Effector CD8-positive, alpha-beta T cell (primary cell): ENCODE measurements around the gene A3GALT2.
"Not testable (repeated sequence)": the region's sequence is repeated elsewhere in the genome, so short reads cannot be mapped to it uniquely, and the experiment has no call there.

Experiments
- DNase-seq: peaks from one replicate; lab custom pipeline; 2025; lab: John Stamatoyannopoulos, UW

A3GALT2 gene

DNA sequence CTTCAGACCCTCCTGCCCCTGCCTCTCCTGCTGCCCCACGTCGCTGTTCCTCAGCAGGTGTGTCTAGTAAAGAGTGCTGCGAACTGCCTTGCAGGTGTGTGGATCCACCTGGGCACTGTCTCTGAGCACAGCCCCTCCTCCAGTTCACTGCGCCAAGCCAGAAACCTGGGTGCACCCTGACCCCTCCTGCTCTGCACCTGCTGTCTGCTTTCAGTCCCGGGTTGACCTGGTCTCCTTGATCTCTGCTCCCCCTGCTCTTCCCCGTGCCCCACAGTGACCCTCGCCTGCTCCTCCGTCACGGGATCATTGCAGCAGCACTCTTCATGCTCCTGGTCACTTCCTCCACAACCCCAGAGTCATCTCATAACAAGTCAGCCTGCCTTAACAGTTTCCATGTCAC, 6.5 kb downstream of the A3GALT2 start:
- DNase-seq: no peak

DNA sequence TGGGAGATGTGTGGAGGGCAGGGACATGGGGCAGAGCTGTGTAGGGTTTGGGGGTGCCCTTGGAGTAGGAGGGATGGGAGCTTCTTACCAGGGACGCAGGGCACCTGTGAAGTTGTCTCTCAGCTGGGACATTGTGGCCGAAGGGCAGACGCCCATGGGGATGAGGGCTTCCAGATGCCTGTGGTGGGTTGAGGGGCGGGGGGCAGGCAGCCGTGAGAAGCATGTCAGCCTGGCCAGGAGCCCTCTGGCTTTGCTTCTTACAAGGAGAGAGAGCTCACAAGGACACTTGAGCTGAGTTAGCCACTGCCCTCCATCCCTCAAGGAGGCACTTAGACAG, 8.5 kb downstream of the A3GALT2 start:
- DNase-seq: no peak

GRCh38 chr1:33311706-33312412, 9.0 kb downstream of the A3GALT2 start:
- DNase-seq: no peak

DNA sequence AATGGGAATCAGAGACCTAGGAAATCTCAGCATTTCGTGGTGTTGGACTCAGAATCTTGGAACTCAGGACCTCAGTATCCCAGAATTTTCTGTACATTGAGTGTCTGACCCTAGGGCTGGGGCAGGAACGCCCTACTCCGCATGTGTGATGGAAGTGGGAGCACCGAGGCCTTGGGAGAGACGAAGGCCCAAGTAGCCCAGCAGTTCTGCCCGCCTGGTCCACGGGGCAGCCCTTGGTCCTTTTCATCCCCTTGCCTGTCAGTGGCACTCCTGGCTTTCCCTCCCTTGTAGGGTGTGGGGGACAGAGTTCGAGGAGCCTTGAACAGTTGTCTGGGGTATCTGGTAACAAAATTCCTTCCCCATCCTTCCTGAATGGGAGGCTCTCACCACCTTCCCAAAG, 10.2 kb downstream of the A3GALT2 start:
- DNase-seq: no peak

- not testable (repeated sequence) for DNase-seq
Measured at GRCh38 chr1:33309351-33309750, 11.5 kb downstream of the A3GALT2 start.

DNA sequence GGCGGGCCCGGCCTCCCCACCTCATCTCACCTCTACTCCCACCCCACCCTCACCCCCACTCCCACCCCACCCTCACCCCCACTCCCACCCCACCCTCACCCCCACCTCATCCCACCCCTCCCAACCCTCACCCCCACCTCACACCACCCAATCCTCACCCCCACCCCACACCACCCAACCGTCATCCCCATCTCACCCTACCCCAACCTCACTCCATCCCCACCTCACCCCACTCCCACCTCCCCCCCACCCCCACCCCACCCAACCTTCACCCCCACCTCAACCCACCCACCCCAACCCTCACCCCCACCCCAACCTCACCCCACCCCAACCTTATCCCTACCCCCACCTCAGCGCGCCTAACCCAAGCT, 13.4 kb downstream of the A3GALT2 start:
- DNase-seq: no peak

DNA sequence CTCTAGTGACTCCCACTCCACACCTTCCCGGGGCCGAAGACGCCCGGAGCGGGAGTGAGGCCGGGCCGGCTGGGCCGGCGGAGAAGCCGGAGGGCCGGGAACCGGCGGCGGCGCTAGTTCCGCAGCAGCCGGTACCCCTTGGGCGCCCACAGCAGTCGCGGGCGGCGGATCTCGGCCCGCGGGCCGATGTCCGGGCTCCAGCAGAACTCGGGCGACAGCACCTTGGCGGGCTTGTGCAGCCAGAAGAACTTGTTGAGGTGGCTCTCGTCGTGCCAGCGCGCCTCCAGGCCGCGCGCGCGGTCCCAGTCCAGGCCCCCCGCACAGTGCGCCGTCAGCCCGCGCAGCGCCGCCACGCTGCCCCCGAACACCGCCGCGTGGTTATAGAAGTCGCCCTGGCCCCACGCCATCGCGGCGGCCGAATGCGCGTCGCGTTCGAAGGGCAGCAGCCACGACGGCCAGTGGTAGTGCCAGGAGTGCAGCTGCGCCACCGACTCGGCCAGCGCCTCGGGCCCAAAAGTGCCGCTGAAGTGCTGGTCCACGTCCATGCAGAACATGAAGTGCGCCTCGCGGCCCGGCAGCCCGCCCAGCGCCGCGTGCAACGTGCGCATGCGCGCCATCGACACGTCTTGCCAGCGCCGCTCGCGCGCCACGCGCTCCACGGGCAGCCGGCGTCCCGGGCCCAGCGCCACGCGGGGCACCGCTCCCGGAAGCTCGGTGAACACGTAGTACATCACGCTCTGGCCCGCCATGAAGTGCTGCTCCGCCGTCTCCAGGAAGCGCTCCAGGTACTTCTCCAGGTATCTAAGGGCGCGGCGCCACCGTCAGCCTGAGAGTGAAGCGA, 14.0 kb downstream of the A3GALT2 start:
- DNase-seq: no peak

DNA sequence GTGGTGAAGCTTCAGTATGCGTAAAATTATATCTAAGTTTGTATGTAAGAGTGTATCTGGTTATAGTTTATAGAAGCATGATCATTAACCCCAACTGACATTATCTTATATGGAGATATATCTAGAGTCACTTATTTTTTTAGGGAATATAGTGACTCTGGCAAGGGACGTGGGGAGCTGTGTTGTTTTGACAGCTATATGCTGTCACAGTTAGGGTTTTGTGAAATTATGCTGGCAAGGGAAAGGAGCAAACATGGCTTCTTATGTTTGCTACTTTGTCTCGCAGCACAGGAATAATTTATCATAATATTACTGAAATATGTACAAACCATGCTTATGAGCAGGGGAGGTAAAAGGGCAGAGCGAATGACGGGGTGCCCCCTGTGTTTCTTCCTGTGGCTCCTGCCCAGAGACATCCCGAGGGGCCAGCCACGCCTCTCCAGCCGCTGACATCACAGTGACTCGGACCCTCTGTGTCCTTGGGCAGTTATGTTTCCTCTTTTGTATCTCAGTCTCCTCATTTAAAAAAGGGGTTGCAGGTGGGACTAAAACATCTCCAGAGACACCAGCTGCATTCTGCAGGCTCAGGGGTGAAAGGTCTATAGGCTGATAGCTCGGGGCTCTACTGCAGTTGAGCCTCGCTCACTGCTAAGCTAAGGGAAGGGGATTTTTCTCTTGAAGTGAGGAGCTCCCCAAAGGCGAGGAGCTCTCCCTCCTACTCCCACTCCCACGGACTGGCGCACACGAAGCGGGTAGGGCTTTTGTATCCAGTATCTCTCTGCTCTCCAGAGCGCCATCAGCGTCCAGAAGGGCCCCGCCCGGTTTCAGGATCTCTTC, 14.9 kb downstream of the A3GALT2 start:
- DNase-seq: no peak

DNA sequence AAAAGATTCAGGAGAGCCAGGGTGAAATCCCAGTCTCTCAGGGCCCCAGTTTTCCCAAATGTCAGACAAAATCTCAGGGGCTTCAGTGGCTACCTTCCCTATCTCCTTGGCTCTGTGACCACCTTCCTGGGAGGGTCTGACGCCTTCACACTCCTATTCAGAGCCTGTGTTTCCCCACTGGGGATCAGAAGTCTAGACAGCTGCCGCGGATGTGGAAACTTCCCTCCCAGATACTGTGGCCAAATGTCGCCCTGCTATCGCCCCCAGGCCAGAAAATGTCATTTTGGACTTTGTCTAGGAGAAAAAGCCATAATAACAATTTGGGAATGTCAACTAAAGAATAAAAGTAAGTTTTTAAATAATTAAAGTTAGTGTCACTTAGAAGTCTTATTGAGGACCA, 15.9 kb downstream of the A3GALT2 start:
- DNase-seq: no peak

DNA sequence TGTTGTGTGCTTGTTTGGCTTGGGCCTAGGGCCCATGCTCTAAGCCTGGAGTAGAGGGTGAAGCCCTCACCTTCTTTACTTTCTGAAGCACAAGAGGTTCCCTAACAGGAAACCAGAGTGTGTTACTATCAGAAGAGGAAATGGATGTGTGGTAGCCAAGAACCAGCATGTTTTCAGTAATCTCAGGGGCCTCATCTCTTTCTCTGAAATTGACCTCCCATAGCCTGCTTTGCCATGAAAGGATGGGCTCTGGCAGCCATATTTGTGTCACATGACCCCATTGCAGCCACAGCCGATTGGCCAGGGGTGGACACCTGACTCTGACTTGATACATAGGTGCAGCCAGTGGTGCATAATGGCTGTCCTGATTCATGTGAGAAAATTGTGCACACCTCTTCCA, 18.6 kb downstream of the A3GALT2 start:
- no peak for DNase-seq

DNA sequence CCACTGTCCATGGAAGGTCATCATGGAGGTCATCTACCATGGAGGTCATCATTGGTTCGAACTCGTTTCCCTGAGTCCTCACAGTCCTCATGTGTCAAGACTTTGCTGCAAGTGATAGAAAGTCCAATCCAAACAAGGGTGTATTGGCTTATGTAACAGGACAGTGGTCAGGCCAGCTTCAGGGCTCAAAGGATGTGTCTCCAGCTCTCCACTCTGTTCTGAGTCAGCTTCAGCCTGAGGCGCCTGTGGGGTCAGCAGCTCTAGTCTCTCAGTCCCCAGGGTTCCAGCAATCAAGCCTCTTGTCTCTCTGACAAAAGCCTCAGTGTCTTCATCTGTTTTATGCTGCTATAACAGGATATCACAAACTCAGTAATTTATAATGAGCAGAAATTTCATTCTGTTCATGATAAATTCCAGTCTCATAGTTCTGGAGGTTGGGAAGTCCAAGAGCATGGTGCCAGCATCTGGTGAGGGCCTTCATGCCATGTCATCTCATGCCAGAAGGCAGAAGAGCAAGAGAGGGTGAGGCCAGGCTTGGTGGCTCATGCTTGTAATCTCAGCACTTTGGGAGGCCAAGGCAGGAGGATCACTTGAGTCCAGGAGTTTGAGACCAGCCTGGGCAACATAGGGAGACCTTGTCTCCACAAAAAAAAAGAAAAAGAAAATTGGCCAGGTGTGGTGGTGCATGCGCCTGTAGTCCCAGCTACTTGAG, 19.5 kb downstream of the A3GALT2 start:
- DNase-seq: no peak

- no peak for DNase-seq
Measured at GRCh38 chr1:33300673-33301072, 20.2 kb downstream of the A3GALT2 start.

GRCh38 chr1:33299461-33300155, 21.3 kb downstream of the A3GALT2 start:
- DNase-seq: no peak

- no peak for DNase-seq
Measured at GRCh38 chr1:33298623-33299277, 22.1 kb downstream of the A3GALT2 start.

DNA sequence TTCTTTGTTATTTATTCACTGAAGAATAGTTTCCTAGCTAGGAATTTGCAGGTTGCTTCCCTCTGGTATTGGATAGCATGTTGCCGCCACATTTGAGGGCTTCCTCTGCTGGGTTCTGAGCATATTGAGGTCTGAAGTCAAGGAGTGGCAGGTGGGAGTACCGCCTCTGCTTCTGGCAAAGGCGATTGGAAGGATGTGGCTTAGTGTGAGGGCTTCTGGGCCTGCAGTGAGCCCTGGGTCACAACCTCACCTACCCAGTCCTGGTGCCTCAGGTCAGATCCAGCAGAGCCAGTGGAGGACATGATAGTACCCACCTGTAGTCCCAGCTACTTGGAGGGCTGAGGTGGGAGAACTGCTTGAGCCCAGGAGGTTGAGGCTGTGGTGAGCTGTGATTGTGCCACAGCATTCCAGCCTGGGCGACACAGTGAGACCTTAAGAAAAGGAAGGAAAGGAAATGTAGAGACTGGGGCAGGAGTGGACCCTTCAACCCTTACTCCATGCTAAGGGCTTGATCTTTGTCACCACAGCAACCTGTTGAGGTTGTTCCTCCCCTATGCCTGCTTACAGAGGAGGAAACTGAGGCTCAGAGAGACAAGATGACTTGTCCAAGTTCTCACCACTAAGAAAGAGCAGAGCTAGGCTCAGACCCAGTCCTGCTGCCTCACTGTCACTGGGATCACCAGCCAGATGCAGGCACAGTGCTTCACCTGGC, 22.8 kb downstream of the A3GALT2 start:
- no peak for DNase-seq

DNA sequence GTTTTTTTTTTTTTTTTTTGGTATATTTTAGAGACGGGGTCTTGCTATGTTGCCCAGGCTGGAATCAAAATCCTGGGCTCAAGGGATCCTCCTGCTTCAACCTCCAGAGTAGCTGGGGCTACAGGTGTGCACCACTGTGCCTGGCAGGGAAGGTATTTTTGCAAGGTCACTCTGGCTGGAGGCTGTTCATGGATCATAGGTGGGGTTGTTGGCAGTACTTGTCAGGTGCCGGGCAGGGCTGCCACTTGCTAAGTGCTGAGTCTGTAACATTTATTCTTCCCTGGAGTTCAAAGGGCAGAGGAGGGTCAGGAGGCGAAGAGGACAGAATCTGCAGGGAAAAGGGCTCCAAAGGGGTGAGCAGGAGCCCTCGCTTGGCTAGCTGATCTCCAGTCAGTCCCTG, 24.1 kb downstream of the A3GALT2 start:
- DNase-seq: no peak

GRCh38 chr1:33296082-33296458, 24.8 kb downstream of the A3GALT2 start:
- DNase-seq: no peak

GRCh38 chr1:33295450-33296081, 25.3 kb downstream of the A3GALT2 start:
- peak; percentile 73 for DNase-seq

GRCh38 chr1:33295023-33295422, 25.9 kb downstream of the A3GALT2 start:
- no peak for DNase-seq
